Right lung (tissue), 5 donors: Measurements from ENCODE around the gene SLCO4A1. TPM values are rescaled to one million over a fixed set of nuclear protein-coding genes. Genes with fewer than 3 reads are reported as not detected.

ENCODE experiments used
- DNase-seq, 2 donors: peaks; one replicate each; pipeline ENCODE4 v3.0.0-alpha.2; 2013
- polyA plus RNA-seq, 5 donors: library from polyadenylated mRNA; unstranded; fragments of 120-200 nt; gene quantifications; one replicate each; pipeline versions ENCODE4 v1.2.1 to v1.2.3, GENCODE V29; 2013; ENCODE audit warnings: inconsistent platforms in 1 of 5, low replicate concordance in 1 of 5; ENCODE audit not compliant: insufficient read length in 5 of 5, insufficient read depth in 1 of 5

The SLCO4A1 gene
- polyA plus RNA-seq, 5 donors: 0.46 to 0.69 (median 0.54) TPM

DNA sequence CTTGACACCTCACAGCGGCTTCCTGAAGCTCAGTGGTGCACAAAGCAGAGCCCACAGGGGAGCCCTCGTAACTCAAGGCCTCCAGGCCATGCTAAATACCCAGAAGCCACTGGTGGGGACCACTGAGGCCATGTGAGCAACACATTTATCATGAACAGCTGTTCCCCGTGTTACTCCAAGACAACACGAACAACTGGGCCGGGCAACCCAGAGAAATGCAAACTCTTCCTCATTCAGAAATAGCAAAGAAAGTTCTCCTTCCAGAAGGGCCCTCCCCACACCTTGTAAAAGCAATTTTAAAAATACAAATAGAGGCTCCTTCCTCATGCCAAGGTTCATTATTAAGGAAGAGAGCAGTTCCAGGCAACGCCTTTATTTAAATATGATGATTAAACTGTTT is 36.3 kb upstream of the SLCO4A1 start:
- no peak for DNase-seq

DNA sequence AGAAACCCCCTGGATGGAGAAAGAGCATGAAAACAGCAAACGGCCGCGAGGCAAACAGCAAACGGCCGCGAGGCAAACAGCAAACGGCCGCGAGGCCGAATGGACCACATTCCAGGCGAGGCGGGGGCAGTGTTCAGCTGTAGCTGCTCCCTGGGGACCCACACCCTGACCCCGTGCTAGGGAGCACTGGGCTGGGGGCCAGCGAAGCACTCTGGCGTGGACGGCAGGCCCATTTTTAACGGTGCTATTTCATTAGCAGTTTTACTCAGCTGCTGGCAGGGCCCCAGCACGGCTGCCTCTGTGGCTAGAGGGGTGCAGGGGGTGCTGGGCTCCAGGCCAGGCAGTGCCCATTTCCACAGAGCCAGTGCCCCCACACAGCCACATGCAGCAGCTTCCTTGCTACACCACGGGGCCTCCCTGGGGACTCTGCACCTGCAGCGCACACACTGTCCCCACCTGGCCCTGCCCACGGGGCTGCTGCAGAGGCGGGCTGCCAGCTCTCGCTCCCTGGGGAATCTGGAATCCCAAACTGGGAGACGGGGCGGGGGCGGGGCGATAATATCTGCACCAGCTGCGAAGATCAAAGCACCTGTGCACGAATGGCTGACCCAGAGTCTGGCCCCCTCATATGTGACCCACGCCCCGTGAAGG is 35.6 kb upstream of the SLCO4A1 start:
- no peak for DNase-seq

DNA sequence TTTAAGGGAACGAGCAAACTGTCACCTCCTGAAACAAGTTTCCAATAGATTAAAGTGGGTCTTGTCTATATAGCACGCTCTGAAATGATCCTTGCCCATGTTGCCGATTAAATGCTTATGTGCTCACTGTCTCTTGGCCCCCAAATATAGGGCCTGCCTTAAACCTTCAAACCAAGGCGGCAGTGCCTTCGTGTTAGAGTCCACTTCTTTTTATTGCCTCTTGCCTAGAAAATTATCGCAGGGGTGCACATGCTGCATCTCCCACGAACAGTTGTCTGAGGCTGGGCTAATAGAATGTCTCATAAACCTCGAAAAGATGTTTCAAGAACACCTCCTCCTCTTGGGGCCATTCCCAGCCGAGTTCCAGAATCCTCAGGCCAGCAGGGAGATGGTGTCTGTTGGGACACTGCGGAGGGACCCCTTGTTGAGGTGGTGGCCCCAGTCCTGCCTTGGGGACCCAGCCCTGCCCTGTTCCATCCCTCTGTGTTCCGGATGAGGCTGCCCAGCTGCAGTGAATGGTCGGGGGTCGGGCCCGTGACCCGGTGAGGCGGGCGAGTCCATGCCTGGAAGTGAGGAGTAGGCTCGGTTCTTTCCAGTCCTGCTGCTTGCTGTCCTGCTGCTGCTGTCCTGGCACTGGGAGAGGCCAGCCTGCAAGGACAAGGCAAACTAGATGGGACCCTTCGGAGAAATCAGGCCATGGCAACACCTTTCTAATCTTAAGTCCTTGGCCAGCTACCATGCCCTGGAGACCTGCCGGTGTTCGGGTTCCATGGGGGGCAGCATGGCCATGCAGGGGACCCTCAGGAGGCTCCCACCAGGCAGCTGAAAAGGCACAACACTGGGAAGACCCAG is 34.7 kb upstream of the SLCO4A1 start:
- DNase-seq: no peak

DNA sequence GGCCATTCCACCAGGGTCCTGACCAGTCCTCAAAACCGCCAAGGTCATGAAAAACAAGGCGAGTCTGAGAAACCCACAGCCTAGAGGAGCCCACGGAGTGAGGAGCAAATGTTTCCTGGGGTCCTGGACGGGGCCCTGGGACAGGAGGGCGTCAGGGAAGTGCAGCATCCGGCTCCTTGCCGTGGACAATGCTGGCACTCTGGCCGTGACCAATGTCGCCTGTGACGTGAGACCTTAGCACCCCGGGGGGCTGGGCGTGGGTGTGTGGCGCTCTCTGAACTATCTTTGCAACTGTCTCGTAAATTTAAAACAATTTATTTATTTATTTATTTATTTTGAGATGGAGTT is 34.1 kb upstream of the SLCO4A1 start:
- no peak for DNase-seq

DNA sequence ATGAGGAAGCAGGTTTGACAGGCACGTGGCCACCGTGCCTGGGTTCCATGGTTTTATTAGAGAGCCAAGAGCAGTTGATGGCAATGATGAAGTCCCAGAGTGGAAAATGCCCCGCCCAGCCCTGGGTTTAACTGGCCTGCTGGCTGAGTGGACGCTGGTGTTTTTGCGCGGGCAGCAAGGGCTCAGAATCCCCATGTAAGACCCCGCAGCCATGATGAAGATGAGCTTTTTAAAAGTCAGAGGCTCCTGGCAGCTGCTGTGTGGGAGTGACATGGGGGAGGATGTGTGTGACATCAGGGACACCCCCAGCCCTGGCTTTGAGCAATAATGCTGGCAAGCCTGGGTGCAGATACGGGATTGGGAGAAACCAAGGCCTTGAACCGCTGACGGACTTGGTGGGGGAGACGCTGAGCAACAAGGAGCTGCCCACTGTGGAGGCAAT is 33.0 kb upstream of the SLCO4A1 start:
- DNase-seq: no peak

DNA sequence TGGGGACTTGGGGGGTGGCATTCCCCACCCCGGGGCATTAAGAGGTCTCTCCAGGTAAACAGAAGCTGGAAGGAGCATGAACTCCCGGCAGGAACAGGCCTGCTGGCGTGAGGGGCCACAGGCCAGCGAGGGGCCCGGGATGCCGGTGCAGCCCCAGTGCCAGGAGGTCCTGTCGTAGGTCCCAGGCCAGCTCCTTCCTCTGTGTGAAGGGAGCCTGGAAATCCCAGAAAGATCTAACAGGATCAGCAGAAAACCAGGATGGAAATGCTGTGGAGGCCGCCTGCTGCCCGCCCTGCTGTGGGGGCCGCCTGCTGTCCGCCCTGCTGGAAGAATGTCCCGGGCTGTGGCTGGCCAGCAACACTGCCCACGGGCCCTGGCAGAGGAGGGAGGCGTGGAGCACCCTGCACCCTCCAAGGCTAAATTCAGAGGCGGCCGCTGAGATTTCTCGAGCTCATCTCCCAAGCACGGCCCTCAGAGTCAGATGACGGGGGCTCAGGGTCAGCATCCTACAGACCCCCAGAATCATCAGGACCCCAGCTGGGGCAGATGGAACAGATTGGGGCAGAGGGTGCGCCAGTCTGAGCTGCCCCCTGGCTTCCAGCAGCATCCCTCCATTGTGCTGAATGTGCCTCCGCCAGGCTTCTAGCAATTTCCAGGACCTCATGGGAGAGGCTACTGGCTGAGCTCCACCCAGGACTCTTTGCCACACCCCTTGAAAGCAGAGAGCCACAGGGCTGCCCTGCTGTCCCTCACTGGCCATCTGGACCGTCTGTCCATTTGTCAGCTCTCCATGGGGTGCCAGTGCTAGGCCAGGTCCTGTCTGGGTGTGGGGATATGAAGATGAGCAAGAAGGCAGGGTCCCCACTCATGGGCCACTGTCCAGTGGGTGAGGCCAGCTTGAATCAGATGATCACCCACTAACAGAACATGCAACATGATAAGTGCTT is 32.2 kb upstream of the SLCO4A1 start:
- DNase-seq: no peak

DNA sequence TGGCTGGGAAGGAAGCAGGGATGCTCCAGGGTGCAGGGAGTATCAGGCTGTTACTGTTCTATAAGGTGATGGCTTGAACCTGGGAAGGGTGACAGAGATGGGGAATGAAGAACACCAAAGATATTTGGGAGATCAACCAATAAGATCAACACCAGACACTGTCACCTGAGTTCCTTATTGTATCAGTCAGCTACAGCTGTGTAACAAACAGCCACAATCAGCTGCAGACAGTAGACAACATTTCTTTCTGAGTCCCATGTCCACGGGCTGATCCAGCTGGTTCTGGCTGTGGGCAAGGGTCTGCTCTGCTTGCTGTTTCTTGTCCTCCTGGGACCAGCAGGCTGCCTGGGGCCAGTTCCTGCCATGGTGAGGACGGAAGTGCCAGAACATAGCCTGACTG is 31.3 kb upstream of the SLCO4A1 start:
- no peak for DNase-seq

DNA sequence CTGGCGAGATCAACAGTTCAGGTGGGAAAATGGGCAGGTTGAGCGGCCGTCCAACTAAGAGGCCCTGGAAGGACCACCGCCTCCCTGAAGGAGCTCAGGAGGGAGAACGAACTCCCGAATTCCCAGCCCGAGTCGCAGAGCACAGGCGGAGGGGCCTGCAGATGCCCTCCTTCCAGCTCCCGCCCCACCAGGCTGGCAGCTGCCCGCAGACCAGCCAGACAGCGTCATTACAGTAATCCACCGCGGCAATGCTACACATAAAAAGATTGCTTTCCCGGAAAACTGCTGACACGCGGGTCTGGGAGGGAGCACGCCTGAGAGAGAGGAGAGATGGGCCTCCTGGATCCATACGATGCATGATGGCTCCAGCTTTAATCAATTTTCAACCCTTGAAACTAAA is 30.5 kb upstream of the SLCO4A1 start:
- DNase-seq: no peak

DNA sequence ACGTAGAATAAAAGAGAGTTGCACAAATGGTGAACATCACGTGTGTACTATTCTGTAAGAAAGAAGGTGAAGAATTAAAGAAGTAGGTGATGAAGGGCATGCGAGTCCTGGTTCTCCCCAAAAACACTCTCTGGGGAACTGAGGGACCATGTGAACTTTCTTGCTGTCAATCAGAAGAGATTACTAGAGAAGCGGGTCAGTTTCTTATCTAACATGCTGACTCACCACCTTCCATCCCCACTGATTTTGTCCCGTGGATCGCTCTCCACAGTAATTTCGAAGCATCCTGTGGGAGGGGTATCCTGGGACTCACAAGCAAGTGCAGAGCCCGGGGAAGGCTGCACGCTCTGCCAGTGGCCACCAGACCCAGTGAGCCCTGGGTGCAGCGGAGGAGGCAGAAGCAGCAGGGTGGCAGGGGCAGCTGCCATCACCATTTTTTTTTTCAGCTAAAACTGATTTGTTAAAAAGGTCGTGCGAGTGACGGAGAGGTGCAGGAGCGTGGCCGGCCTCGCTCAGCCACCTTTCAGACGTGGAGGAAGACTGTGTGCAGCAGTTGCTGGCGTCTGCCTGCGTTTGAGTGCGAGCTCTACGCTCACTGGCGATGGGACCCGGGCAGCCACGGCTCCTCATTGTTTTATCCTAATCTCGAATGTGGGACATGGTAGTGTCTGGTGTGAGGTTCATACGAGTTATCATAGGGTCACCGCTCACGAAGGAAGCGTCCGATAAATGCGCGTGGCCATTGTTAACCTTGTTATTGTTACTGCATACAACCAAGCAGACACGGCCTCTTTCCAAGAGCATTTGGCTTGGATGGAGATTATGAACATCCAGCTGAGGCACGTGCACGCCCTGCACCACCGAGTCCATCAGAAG is 28.0 kb upstream of the SLCO4A1 start:
- no peak for DNase-seq

DNA sequence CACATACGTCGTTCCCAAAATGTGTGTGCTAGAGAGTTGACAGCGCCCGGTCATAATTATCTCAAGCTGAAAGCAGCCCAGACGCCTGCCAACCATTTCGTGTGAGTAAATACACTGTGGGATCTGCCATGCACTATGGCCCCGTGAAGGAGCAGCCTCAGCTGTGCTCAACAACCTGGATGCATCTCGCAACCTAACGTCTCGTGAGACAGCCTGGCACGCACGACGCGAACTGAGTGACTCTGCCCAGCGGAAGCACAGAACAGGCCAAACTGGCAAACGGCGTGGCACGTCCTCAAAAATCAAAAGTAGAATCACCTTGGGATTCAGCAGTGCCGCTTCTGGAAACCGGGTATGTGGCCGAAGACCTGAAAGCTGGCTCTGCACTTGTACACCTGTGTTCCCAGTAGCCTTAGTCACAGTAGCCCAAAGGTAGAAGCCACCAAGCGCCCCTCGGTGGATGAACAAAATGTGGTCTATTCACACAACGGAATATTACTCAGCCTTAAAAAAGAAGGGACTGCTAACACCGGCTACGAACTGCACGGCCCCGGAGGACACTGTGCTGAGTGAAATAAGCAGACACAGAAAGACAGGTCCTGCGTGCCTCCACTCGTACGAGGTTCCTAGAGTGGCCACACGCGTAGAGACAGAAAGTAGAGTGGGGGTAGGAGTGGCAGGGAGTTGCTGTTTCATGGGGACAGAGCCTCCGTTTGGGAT is 27.2 kb upstream of the SLCO4A1 start:
- DNase-seq: no peak

DNA sequence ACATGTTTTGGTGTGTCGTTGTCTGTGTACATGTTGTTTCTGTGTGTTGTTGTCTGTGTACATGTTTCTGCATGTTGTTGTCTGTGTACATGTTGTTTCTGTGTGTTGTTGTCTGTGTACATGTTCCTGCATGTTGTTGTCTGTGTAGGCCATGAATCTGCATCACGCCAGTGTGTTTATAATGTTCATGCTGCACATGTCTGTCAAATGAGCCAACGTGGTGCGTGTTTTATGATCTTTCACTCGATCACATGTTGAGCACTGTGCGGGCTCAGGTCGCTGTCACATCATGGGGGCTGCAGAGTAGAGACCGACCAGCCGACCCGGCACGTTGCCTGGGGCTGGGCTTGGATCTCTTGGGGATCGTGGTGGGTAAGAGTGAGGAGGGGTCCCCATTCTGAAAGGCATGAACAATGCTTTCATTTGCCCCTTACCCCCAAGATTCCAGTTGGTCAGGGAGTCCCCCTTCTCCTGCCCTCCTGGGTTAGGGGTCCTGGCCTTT is 26.5 kb upstream of the SLCO4A1 start:
- DNase-seq: no peak

DNA sequence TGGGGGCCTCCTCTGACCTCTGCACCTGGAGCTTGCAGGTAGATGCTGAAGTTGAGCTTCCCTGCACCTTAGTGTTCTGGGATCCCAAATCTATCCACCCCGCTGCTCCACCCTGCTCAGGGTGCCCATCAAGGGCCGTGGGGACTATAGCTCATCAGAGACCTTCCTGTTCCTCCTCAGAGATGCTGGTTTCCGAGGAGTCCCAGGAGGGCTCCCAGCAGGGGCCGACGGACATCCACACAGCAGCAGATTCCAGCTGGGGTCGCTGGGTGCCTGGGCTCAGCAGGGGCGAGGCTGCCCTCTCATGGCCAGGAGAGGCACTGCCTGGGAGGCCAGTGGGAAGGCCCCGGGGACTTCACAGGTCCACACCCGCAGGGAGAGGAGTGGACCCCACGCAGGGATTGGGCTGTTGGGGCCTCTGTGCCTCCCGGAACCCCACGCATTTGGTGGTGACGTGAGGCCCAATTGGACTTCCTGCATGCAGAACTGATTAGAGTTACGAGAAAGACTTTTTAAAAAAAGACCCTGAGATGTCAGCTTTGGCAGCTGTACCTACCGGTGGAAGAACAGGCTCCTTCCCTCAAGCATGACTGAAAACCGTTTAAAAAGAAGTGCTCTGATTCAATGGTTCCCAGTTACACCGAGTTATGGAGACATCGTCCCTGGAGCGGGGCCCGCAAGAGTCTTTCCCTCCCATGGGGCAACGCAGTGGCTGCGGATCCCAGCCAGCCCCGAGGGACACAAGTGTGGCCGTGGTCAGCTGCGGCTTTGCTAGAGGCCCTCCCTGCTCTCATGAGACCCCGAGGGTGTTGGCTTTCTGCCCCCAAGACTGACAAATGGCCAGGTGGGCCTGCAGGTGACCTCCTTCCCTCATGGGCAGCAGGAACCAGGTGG is 25.3 kb upstream of the SLCO4A1 start:
- peak; percentile 61 to 67 for DNase-seq

DNA sequence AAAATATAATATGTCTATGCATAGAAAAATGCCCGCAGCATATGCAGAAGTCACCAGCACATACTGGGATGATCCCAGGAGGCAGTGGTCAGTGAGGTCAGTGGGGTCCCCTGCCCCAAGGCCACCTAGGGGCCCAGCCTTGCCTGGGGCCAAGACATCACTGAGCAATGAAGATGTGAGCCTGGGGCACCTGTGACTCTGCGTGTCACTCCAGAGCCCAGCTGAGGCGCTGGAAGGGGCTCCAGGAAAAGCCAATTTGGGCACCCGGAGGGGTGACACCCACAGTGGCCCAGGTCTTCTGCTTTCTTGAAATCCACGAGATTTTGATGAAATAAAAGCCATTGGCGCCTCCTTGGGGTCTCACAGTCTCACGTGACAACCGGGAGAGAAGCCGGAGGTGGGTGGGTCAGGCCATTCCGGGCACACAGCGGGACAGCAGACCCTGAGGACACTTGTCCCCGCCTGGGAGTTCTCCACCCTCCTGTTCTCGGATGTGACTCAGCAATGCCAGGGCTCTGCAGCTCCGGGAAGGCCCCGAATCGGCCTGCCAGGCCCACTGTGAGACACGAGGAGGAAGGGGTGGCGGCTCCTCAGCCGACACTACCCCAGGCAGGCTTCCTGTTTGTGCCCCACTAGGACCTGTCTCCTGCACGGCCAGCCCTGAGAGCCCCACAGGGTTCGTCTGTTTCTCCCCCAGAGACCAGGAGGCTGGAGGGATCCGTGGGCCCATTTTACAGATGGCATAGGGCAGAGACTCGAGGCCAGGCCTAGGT is 24.4 kb upstream of the SLCO4A1 start:
- no peak for DNase-seq

DNA sequence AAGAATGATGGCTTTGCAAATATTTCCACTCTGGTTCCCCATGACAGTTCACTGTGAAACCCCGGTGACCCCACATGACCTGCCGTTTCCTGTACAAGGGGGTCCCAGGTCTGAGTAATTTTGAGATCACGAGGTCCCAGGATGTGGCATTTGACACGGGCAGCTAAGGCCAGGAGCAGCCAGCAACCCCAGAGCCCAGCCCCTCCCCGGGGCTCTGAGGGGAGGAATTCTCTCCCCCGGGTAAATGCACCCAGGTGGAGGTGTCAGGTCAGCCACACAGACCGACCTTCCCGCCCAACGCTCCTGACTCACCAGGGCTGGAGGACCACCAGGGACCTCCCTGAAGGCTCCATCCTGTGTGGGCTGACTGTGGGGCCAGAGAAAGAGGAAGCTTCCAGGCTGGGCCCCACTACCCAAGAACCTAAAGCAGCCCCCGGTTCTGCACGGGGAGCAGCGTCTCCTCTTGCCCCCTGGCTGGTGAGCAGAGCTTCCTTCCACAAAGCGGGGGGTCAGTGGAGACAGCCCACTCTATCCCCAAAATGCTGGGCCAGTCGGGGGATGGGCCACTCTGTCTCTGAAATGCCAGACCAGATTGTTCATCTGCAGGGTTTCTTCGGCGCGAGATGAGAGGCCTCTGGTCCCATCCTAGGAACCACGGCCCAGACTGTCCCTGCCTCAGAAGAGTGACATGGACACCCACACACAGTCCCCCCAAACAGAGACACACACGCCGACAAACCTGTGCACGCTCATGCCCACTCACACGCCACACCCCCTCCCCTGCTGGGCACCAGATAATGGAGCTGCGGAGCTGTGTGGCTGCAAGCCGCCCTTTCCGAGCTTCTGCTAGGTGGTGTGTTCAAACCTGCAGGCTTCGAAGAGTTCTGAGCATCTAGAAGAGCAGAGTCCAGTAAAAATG is 23.4 kb upstream of the SLCO4A1 start:
- no peak for DNase-seq

DNA sequence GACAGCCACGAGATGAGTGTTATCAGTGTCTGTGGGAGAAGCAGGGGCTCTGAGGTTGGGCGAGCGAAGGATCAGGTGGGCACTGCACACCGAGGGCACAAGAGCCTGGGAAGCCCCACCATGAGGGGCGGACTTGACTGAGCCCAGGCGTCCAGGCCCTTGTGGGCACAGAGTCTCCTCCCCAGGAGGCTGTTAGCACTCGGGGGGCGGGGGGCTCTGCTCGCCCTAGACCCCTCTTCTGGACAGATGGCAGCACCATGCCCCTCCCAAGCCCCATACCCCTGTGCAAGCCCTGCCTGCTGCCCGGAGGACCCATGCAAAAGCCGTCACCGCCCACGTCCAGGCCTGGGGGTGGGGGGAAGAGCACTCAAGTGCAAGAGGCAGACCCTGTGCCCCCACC is 21.7 kb upstream of the SLCO4A1 start:
- no peak for DNase-seq

DNA sequence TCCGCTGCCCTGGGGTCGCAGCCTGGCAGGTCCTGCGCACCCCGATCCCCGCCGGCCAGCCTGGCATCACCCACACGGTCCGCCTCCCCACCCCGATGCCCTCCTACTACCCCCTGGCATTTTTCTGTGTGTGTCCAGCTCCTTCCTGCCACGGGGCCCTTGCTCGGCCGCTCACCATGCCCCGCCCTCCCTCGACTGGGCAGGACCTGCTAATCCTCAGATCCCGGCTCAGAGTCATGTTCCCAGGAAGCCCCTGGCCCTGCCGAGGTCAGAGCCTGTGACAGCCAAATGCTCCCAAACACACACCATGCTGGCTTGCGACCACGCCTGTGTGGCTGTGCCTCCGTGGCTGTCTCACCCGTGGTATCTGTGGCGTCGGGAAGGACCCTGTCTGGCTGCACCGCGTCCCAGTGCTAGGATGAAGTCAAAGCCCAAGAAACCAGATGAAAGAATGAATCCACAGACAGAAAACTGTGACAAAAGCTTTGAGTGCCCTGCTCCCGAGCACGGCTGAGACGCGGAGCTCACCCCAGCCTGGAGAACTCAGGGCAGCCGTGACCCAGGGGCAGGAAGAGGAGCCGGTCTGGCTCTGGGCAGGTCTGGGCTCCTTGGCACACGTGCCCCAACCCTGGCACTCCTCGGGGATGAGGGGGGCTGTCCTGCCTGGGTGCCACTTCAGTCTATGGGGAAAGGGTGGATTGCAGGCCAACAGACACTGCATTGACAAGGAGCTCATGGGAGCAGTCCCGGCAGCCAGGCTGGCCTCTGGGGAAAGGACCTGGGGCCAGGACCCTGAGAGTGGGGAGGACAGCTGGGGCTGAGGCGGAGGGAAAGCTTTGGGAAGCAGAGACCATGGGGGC is 20.8 kb upstream of the SLCO4A1 start:
- DNase-seq: no peak
